ENCODE measurements around the gene MB.

DNA sequence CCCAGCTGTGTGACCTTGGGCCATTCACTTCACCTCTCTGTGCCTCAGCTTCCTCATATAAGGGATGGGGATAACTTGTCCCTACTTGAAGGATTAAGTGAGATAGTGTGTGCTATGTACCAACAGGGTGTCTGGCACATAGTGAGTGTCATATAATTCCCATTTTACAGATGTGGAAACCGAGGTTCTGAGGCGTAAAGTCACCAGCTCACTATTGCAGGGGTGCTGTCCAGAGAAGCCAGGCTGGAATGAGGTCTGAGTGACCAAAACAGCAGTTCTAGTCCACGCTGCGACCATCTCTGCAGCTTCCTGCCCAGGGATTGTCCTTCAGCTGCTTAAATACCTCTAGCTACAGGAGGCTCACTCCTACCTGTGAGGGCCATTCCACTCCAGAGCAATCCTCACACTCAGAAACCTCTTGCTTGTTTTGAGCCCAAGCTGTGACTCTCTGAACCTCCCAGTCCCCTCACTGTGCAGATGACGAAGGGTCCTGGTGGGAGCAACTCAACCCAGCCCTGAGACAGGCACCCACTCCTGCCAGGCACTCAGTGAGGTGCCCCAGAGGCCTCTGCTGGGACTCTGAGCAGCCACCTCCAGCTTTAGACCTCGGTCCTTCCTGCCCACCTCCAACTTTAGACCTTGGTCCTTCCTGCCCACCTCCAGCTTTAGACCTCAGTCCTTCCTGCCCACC is 5.8 kb downstream of the MB start:
- TF ChIP-seq, protein P1, sequence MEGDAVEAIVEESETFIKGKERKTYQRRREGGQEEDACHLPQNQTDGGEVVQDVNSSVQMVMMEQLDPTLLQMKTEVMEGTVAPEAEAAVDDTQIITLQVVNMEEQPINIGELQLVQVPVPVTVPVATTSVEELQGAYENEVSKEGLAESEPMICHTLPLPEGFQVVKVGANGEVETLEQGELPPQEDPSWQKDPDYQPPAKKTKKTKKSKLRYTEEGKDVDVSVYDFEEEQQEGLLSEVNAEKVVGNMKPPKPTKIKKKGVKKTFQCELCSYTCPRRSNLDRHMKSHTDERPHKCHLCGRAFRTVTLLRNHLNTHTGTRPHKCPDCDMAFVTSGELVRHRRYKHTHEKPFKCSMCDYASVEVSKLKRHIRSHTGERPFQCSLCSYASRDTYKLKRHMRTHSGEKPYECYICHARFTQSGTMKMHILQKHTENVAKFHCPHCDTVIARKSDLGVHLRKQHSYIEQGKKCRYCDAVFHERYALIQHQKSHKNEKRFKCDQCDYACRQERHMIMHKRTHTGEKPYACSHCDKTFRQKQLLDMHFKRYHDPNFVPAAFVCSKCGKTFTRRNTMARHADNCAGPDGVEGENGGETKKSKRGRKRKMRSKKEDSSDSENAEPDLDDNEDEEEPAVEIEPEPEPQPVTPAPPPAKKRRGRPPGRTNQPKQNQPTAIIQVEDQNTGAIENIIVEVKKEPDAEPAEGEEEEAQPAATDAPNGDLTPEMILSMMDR (IDR thresholded peaks at IDR 0.05): no peak
- TF ChIP-seq EZH2 (IDR thresholded peaks at IDR 0.05) (no peak), EZH2phosphoT487 (IDR thresholded peaks at IDR 0.05) (no peak)
